ENCODE measurements around the gene ASPHD2.

ASPHD2 gene

GRCh38 chr22:26401726-26402125 lies 27.3 kb upstream of the ASPHD2 start:
- H3K27ac ChIP-seq (ENCODE audit: extremely low read depth, low read depth, low read length), result no peak overlapping the region
- ChIA-PET POLR2A (no interaction called here), CTCF (interaction anchor here (1.1 to 17.9 kb wide), 5 partner anchors 13 to 59 kb away, joined by 4 to 267 read pairs (median 5); no protein-coding TSS in a partner anchor)
- no peak overlapping the region for H3K4me3 ChIP-seq (ENCODE audit: low read depth, low read length)
- no peaks in the 10 kb centered on the region for H3K4me1 ChIP-seq (ENCODE audit: control insufficient read depth, insufficient read depth, low read length)
- H3K9me3 ChIP-seq (ENCODE audit: control insufficient read depth, insufficient read depth, low read depth, low read length), result no peaks in the 10 kb centered on the region
- no peaks in the 10 kb centered on the region for H3K36me3 ChIP-seq (ENCODE audit: control insufficient read depth in 2 of 2, insufficient read depth in 1 of 2, low read length in 2 of 2)
- TF ChIP-seq, protein P1, sequence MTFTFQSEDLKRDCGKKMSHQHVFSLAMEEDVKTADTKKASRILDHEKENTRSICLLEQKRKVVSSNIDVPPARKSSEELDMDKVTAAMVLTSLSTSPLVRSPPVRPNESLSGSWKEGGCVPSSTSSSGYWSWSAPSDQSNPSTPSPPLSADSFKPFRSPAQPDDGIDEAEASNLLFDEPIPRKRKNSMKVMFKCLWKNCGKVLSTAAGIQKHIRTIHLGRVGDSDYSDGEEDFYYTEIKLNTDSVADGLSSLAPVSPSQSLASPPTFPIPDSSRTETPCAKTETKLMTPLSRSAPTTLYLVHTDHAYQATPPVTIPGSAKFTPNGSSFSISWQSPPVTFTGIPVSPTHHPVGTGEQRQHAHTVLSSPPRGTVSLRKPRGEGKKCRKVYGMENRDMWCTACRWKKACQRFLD (tag by site-specific recombination; IDR thresholded peaks at IDR 0.05), result no peak
- TF ChIP-seq IKZF3 (tag by site-specific recombination; IDR thresholded peaks at IDR 0.05) (no peak), ZEB2 (tag by site-specific recombination; IDR thresholded peaks at IDR 0.05) (no peak), TSHZ1 (tag by site-specific recombination; IDR thresholded peaks at IDR 0.05; ENCODE audit: borderline replicate concordance) (no peak), SP2 (tag by site-specific recombination; IDR thresholded peaks at IDR 0.05) (no peak), ZNF174 (tag by site-specific recombination; IDR thresholded peaks at IDR 0.05) (no peak), ZNF2 (tag by site-specific recombination; IDR thresholded peaks at IDR 0.05) (no peak), ZNF239 (tag by site-specific recombination; IDR thresholded peaks at IDR 0.05) (no peak), BCL6B (tag by site-specific recombination; IDR thresholded peaks at IDR 0.05) (no peak), ZSCAN30 (tag by site-specific recombination; IDR thresholded peaks at IDR 0.05) (no peak), ZNF341 (tag by site-specific recombination; IDR thresholded peaks at IDR 0.05; ENCODE audit: low read depth) (no peak), SP3 (tag by site-specific recombination; IDR thresholded peaks at IDR 0.05) (no peak), ZNF830 (tag by site-specific recombination; IDR thresholded peaks at IDR 0.05; ENCODE audit: low read depth) (no peak), ZNF266 (tag by site-specific recombination; IDR thresholded peaks at IDR 0.05; ENCODE audit: low read depth) (no peak), HOXA7 (CRISPR knock-in tag; IDR thresholded peaks at IDR 0.05; ENCODE audit: borderline replicate concordance) (no peak)

DNA sequence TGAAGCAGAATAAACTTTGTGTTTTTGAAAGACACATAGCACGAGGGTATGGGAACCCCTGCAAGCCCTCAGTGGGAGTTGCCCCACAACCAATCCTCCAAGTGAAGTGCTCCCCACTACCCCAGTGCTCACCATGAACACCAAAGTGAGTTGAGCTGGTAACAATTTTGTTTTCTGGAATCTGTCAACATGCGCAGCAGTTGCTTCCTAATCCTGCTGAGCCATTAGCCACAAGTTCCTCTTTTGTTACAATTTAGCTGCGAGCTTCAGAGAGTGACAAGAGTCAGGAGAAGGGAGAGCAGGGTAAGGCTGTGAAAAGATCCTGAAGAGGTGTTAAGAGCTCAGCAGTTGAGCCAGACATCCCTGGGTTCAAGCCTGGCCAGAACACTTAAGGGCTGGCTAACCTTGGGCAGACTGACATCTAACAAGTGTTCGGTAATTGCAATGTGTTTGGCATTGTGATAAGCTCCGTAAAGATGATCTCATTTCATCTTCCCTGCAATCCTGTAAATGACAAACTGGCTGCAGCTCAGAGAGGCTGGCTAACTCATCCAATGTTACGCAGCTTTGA lies 24.1 kb upstream of the ASPHD2 start:
- no peaks in the 10 kb centered on the region for H3K4me1 ChIP-seq (ENCODE audit: control insufficient read depth, insufficient read depth, low read length)
- ChIA-PET CTCF (interaction anchor here (0.6 to 17.9 kb wide), 8 partner anchors 9 to 238 kb away, joined by 3 to 267 read pairs (median 4); no protein-coding TSS in a partner anchor), POLR2A (interaction anchor here (0.6 to 2.1 kb wide), 3 partner anchors 12 to 78 kb away, joined by 3 to 8 read pairs (median 4); partner anchors contain the start of genes HPS4 and SRRD)
- H3K4me3 ChIP-seq (ENCODE audit: low read depth, low read length), result no peak overlapping the region
- no peaks in the 10 kb centered on the region for H3K9me3 ChIP-seq (ENCODE audit: control insufficient read depth, insufficient read depth, low read depth, low read length)
- no peaks in the 10 kb centered on the region for H3K36me3 ChIP-seq (ENCODE audit: control insufficient read depth in 2 of 2, insufficient read depth in 1 of 2, low read length in 2 of 2)
- no peak overlapping the region for H3K27ac ChIP-seq (ENCODE audit: extremely low read depth, low read depth, low read length)
- TF ChIP-seq ZNF670 (tag by site-specific recombination; IDR thresholded peaks at IDR 0.05; ENCODE audit: low read depth) (no peak), ZNF175 (tag by site-specific recombination; IDR thresholded peaks at IDR 0.05) (no peak), ZNF174 (tag by site-specific recombination; IDR thresholded peaks at IDR 0.05) (no peak), ATF2 (tag by site-specific recombination; IDR thresholded peaks at IDR 0.05; ENCODE audit: low read depth) (peak; percentile 44), HOXD13 (CRISPR knock-in tag; IDR thresholded peaks at IDR 0.05; ENCODE audit: borderline replicate concordance) (no peak), ZNF530 (tag by site-specific recombination; IDR thresholded peaks at IDR 0.05; ENCODE audit: low read depth) (no peak), BCL6B (tag by site-specific recombination; IDR thresholded peaks at IDR 0.05) (no peak), RBAK (tag by site-specific recombination; IDR thresholded peaks at IDR 0.05) (no peak), ZNF341 (tag by site-specific recombination; IDR thresholded peaks at IDR 0.05; ENCODE audit: low read depth) (no peak), ZNF596 (tag by site-specific recombination; IDR thresholded peaks at IDR 0.05) (no peak), ZNF629 (tag by site-specific recombination; IDR thresholded peaks at IDR 0.05) (peak; percentile 37; the same call in 1 of the 2 replicates), ZNF366 (tag by site-specific recombination; conservative IDR thresholded peaks at IDR 0.05) (0 out of 2 replicates have a peak, but pooled peaks have one; percentile 31), ZNF555 (tag by site-specific recombination; conservative IDR thresholded peaks at IDR 0.05) (no peak)

Data from HEK293 (cell line).